Nucleus accumbens (tissue), 56 donors: ENCODE measurements around the gene GFM1.

Experiments used
- DNase-seq, 56 donors: peaks; one replicate each; lab custom pipeline; 2025; lab: John Stamatoyannopoulos, UW

Gene GFM1

GRCh38 chr3:158644345-158644908 is at the start of gene GFM1:
TSS of gene GFM1 (plus strand) at chr3:158644527. CDS start at chr3:158644635, 108 bp downstream.
- DNase-seq = peak; percentile 51 to 97 (median 89)

GRCh38 chr3:158600787-158601186 is 43.5 kb upstream of the GFM1 start:
- DNase-seq = no peak

- DNase-seq = no peak
These were observed 42.1 kb upstream of the GFM1 start for GRCh38 chr3:158602227-158602626.

GRCh38 chr3:158617982-158618875 is 26.1 kb upstream of the GFM1 start:
- DNase-seq = no peak

- no peak for DNase-seq
These were observed 18.4 kb upstream of the GFM1 start for GRCh38 chr3:158625881-158626280.

- DNase-seq = no peak
These were observed 12.3 kb upstream of the GFM1 start for GRCh38 chr3:158631981-158632380.

GRCh38 chr3:158640646-158641045 is 3.7 kb upstream of the GFM1 start:
- DNase-seq = no peak

- no peak for DNase-seq
These were observed 2.3 kb upstream of the GFM1 start for GRCh38 chr3:158642005-158642404.

GRCh38 chr3:158642474-158643210 is 1.7 kb upstream of the GFM1 start:
- DNase-seq = no peak

GRCh38 chr3:158649791-158650190 is 5.5 kb downstream of the GFM1 start:
- no peak for DNase-seq

GRCh38 chr3:158651192-158651591 is 6.9 kb downstream of the GFM1 start:
- no peak for DNase-seq

GRCh38 chr3:158652463-158652862 is 8.1 kb downstream of the GFM1 start:
- DNase-seq = no peak

- DNase-seq = no peak
These were observed 14.6 kb downstream of the GFM1 start for GRCh38 chr3:158658889-158659288.

- peak in 32 of 56 donors; percentile 3 to 73 (median 22) for DNase-seq
These were observed 15.3 kb downstream of the GFM1 start for GRCh38 chr3:158659454-158660237.

GRCh38 chr3:158660711-158661110 is 16.4 kb downstream of the GFM1 start:
- no peak for DNase-seq

- no peak for DNase-seq
These were observed 18.9 kb downstream of the GFM1 start for GRCh38 chr3:158663246-158663645.

- no peak for DNase-seq
These were observed 19.5 kb downstream of the GFM1 start for GRCh38 chr3:158663832-158664231.

- no peak for DNase-seq
These were observed 22.1 kb downstream of the GFM1 start for GRCh38 chr3:158666416-158666815.

- DNase-seq = no peak
These were observed 24.2 kb downstream of the GFM1 start for GRCh38 chr3:158668506-158668905.

GRCh38 chr3:158671821-158672214 is 27.5 kb downstream of the GFM1 start:
- DNase-seq = no peak
